Activated B cell treated with CpG ODN at 0.5 μM for 24 hours (primary cell): Measurements from ENCODE around the gene GNAO1. TPM values are rescaled to one million over a fixed set of nuclear protein-coding genes. Genes with fewer than 3 reads are reported as not detected.

Experiments used
- ATAC-seq: fragments of 200-7000 bp; cut with Tn5 transposase; one replicate; pipeline ENCODE4 v1.10.0; 2021; ENCODE audit warnings: low read depth, mild to moderate bottlenecking, moderate library complexity
- CTCF ChIA-PET: fragments of 350-600 bp; sonication (Branson Sonifier 250); formaldehyde crosslinking; loops from one replicate; lab custom pipeline; 2021; ENCODE audit warnings: antibody characterized with exemption; lab: Charles Lee
- POLR2A ChIA-PET: fragments of 350-600 bp; sonication (Branson Sonifier 250); formaldehyde crosslinking; loops from one replicate; lab custom pipeline; 2021; ENCODE audit warnings: antibody characterized with exemption; lab: Charles Lee
- DNase-seq: peaks from one replicate; pipeline ENCODE4 v3.0.0; 2022
- H3K27ac Mint-ChIP-seq: one replicate; pipeline ENCODE4 v1.8.0; 2020; ENCODE audit warnings: mixed read lengths
- H3K27me3 Mint-ChIP-seq: one replicate; pipeline ENCODE4 v1.8.0; 2021; ENCODE audit warnings: mixed read lengths
- H3K36me3 Mint-ChIP-seq: one replicate; pipeline ENCODE4 v1.8.0; 2021; ENCODE audit warnings: low read depth, mixed read lengths
- H3K4me1 Mint-ChIP-seq: one replicate; pipeline ENCODE4 v1.8.0; 2021; ENCODE audit warnings: mixed read lengths
- H3K4me3 Mint-ChIP-seq: one replicate; pipeline ENCODE4 v1.8.0; 2020; ENCODE audit warnings: mild to moderate bottlenecking, mixed read lengths
- H3K9me3 Mint-ChIP-seq: one replicate; pipeline ENCODE4 v1.8.0; 2020; ENCODE audit warnings: mixed read lengths
- CTCF ChIP-seq: fragments of 200-600 bp; IDR thresholded peaks from one replicate; pipeline ENCODE4 v1.8.0; 2022; ENCODE audit warnings: antibody characterized with exemption, mild to moderate bottlenecking
- intact Hi-C: fragments of 100-400 bp; cut with micrococcal nuclease; formaldehyde crosslinking; loops from one replicate; pipeline ENCODE4 v1.15.1; 2024
- total RNA-seq: library from RNA; stranded (reverse); gene quantifications from 2 replicates; pipeline ENCODE4 v1.2.3, GENCODE V29; 2022

GNAO1 gene
- total RNA-seq, 1 donor from 2014 or later: 0.53 TPM

GRCh38 chr16:56355786-56356275 lies 164.5 kb downstream of the GNAO1 start:
- no peak overlapping the region for H3K4me3 Mint-ChIP-seq
- H3K9me3 Mint-ChIP-seq: no peaks in the 10 kb centered on the region
- H3K27ac Mint-ChIP-seq: no peak overlapping the region
- ChIA-PET CTCF (interaction anchor here (0.6 to 2.3 kb wide), 8 partner anchors 13 to 891 kb away, joined by 3 to 11 read pairs (median 4); no protein-coding TSS in a partner anchor), POLR2A (interaction anchor here (0.7 kb wide), 1 partner anchor 66 kb away, joined by 3 read pairs; no protein-coding TSS in a partner anchor)
- intact Hi-C loops: loop anchor here (1.0 to 10.0 kb wide), 3 partner anchors 349 to 891 kb away; no protein-coding TSS in a partner anchor
- peaks cover 10% of the 10 kb centered on the region for H3K36me3 Mint-ChIP-seq
- ATAC-seq (no peak), DNase-seq (peak; percentile 6)
- H3K27me3 Mint-ChIP-seq: no peaks in the 10 kb centered on the region
- TF ChIP-seq CTCF: no peak
- H3K4me1 Mint-ChIP-seq: peaks cover 18% of the 10 kb centered on the region

GRCh38 chr16:56356276-56357240 lies 165.3 kb downstream of the GNAO1 start:
- CTCF ChIA-PET: interaction anchor here (0.6 to 2.3 kb wide), 10 partner anchors 10 to 892 kb away, joined by 3 to 11 read pairs (median 4); no protein-coding TSS in a partner anchor
- Mint-ChIP-seq H3K27ac (peak overlapping the region; percentile 42), H3K4me3 (peak overlapping the region; percentile 80), H3K4me1 (peaks cover 18% of the 10 kb centered on the region), H3K9me3 (no peaks in the 10 kb centered on the region), H3K36me3 (peaks cover 15% of the 10 kb centered on the region), H3K27me3 (no peaks in the 10 kb centered on the region)
- POLR2A ChIA-PET: interaction anchor here (0.7 kb wide), 1 partner anchor 65 kb away, joined by 3 read pairs; no protein-coding TSS in a partner anchor
- intact Hi-C loops: loop anchor here (1.0 to 10.0 kb wide), 3 partner anchors 348 to 891 kb away; no protein-coding TSS in a partner anchor
- peak; percentile 92 for ATAC-seq
- DNase-seq: peak; percentile 57
- peak; percentile 61 for TF ChIP-seq CTCF

- H3K36me3 Mint-ChIP-seq: peaks cover 23% of the 10 kb centered on the region
- H3K9me3 Mint-ChIP-seq: no peaks in the 10 kb centered on the region
- H3K27ac Mint-ChIP-seq: peak overlapping the region; percentile 42
- peak; percentile 13 for DNase-seq
- CTCF ChIA-PET: interaction anchor here (1.0 to 2.1 kb wide), 3 partner anchors 9 to 892 kb away, joined by 4 to 11 read pairs (median 4); no protein-coding TSS in a partner anchor
- no peaks in the 10 kb centered on the region for H3K27me3 Mint-ChIP-seq
- peaks cover 18% of the 10 kb centered on the region for H3K4me1 Mint-ChIP-seq
- peak; percentile 9 for ATAC-seq
- intact Hi-C loops: loop anchor here (10.0 kb wide), 1 partner anchor 347 kb away; no protein-coding TSS in a partner anchor
- peak overlapping the region; percentile 80 for H3K4me3 Mint-ChIP-seq
- no peak for TF ChIP-seq CTCF
- POLR2A ChIA-PET: no interaction called here
Measured at GRCh38 chr16:56357241-56357764, 166.0 kb downstream of the GNAO1 start.

- H3K36me3 Mint-ChIP-seq: peaks cover 28% of the 10 kb centered on the region
- H3K9me3 Mint-ChIP-seq: no peaks in the 10 kb centered on the region
- H3K4me1 Mint-ChIP-seq: peaks cover 18% of the 10 kb centered on the region
- ChIA-PET CTCF (interaction anchor here (2.1 kb wide), 1 partner anchor 893 kb away, joined by 11 read pairs; no protein-coding TSS in a partner anchor), POLR2A (no interaction called here)
- peak overlapping the region; percentile 80 for H3K4me3 Mint-ChIP-seq
- no peak overlapping the region for H3K27ac Mint-ChIP-seq
- TF ChIP-seq CTCF: no peak
- ATAC-seq (no peak), DNase-seq (peak; percentile 9)
- no peaks in the 10 kb centered on the region for H3K27me3 Mint-ChIP-seq
- intact Hi-C loops: loop anchor here (10.0 kb wide), 1 partner anchor 347 kb away; no protein-coding TSS in a partner anchor
Measured at GRCh38 chr16:56357765-56358322, 166.6 kb downstream of the GNAO1 start.
